ENCODE results near the gene EYA4.
"Not testable (repeated sequence)": the region's sequence is repeated elsewhere in the genome, so short reads cannot be mapped to it uniquely, and the experiment has no call there.

EYA4 gene

DNA sequence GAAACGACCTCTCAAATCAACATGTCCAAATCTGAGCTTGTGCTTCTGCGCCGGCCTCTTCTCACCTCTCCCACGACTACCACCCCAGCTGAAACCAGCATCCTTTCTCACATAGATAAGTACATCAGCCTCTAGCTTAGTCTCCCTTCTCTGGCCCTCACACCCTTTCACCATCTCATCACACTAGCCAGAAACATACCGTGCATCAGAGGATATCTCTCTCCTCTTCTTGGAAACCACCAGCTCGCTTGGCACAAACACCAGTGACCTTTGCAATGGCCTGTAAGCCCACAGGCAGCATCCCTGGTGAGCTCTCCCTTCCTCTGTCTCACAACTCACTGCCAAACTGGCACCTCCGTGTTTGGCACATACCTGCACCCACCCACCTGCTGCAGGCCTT lies 291.8 kb downstream of the EYA4 start:
- DNase-seq (ENCODE audit: low read depth) = no peak

GRCh38 chr6:133539502-133540259 lies 298.5 kb downstream of the EYA4 start:
- no peak for DNase-seq (ENCODE audit: low read depth)

DNA sequence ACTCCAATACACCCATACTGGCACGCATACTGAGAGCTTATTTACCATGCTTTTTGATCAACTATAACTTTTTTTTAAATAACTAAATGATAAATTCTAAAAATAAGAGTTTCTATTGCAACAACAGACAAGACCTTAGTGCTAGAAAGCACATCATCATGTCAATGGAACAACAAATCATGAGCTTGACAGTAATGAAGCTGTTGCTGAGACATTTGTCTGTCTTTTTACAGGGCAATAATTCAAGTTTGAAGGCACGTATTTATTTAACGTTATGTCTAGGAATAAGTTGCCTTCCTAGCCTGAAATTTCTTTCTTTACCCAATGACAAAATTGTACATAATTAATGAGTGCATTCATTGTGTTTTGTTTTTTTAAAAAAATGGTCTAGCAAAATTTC lies 299.2 kb downstream of the EYA4 start:
- no peak for DNase-seq (ENCODE audit: low read depth)

GRCh38 chr6:133541040-133541439 lies 299.9 kb downstream of the EYA4 start:
- no peak for DNase-seq (ENCODE audit: low read depth)

- DNase-seq (ENCODE audit: low read depth) = peak; percentile 1
Measured at GRCh38 chr6:133542056-133542821, 301.1 kb downstream of the EYA4 start.

DNA sequence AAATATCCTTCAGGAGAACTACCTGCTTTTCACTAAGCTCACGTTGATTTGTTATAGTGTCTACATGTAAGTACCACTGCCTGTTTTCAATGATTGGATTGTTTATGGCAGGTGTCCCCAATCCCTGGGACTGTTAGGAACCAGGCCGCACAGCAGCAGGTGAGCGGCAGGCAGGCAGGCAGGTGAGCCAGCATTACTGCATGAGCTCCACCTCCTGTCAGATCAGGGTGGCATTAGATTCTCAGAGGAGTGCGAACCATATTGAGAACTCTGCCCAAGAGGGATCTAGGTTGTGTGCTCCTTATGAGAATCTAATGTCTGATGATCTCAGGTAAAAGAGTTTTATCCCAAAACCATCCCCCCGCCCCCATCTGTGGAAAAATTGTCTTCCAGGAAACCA lies 303.3 kb downstream of the EYA4 start:
- DNase-seq (ENCODE audit: low read depth) = no peak

DNA sequence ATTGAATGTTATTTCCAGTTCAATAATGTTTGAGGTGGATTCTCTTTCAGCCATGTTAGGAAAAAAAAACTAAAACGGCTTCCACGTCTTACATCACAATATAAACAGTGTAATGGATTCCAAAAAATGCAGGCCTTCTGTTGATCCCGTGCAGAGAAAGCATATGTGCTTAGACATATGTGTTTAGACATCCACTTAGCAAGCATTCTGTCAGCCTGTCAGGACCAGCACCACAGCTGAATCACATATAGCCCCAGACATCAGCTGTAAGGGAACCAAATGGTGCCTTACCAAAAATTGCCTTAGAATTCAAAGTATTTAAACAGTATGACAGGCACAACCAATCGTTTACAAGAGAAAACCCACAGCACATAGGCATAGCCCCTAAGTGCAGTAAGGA lies 304.9 kb downstream of the EYA4 start:
- no peak for DNase-seq (ENCODE audit: low read depth)

DNA sequence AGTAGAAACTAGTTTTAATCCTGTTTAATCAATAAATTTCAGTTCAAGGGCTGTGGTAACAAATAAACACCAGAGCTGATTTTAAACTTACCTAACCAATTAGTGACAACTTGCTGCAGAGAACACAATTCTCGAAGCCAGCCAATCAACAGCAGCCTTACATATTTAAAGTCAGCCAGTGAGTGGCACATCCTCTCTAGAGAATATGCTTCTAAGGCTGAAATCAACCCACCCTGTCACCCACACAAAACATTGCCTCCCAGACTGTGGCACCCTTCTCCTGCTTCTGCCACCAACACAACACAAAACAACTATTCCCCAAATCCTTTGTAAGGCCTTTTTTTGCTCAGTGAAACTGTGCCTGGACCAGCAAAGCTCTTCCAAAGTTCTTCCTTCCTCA lies 306.0 kb downstream of the EYA4 start:
- no peak for DNase-seq (ENCODE audit: low read depth)

DNA sequence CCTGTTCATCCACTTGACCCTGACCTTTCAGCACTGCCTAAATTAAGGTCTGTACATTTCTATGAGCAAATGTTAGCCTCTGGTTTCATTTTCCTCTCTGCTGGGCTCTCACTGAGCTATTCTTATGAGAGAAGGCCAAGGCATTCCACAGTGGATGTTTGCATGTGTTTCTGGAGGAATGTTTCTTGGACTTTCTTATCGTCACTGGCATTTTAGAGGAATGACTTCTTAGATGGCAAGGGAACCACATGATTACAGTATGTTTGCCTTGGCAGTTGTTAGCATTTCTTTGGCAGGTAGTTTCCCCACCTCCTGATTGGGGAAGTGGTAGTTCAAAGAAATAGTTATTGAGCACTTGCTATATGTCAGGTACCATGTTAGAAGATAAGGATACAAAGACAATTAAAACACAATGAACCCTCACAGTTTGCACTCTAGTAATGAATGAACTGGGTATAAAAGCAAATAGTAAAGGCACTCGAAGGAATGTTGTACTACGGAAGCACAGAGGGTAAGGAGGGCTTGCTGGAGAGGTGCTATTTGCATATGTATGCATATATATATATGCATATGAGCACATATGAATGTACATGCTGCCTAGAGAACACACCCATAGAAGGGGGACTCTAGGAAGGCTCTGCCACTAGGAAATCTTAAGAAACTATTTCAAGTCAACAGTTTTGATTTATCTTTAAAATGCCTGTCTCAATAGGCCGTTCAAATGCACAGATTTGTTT lies 307.4 kb downstream of the EYA4 start:
- no peak for DNase-seq (ENCODE audit: low read depth)

DNA sequence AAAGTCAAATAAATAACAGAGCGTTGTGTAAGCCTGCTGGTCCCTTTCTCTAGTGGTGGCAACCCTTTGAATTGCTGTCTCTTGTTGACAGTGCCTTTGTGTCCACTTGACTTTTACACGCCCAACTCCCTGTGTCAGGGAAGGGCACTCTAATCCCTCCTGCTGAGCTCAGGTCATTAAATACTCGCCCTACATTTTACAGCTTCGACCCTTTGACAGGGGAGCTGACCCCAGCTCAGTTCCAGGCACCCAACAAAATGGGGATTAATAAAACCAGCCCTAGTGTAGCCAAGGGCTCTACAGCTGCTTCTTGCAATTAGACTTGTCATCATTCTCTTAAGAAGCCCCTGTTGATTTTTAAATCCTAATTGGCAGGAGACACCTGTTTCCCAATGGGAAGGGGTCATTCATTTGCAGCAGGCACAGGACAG lies 308.2 kb downstream of the EYA4 start:
- DNase-seq (ENCODE audit: low read depth) = no peak

DNA sequence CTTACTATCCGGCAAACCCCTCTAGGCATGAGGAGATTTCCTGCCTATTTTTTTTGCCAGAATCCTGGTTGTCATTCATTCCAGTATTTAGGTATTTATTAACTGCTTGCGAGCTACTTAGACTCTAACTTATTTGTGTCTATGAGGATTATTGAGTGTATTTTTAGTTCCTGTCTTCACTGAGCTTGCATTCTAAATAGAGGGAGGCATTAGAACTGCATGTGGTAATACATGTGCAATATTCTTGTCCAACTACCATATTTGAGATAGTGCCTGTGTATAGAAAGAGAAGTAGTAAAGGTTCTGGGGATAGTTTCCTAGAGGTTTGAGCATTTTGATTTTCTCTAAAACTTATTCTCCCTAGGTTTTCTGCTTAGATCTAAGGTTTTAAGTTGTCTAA lies 308.9 kb downstream of the EYA4 start:
- DNase-seq (ENCODE audit: low read depth) = no peak

DNA sequence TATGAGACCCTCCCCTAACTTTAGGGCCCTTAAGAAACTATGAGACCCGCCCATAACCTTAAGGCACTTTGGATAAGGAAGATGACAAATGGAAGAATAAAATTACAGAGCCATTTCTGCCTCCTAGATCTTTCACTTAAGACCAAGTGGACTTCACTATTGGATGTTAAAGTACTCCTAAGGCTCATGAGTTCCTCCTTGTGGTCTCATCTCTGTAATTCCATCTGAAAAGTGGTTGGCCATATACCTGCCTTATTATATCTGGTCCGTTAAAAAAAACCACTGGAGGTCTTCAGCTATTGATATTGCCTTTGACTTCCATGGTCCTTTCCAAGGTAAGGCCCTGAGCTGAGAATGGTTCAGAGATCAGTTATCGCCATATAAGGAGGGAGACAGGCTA lies 310.3 kb downstream of the EYA4 start:
- DNase-seq (ENCODE audit: low read depth) = no peak

DNA sequence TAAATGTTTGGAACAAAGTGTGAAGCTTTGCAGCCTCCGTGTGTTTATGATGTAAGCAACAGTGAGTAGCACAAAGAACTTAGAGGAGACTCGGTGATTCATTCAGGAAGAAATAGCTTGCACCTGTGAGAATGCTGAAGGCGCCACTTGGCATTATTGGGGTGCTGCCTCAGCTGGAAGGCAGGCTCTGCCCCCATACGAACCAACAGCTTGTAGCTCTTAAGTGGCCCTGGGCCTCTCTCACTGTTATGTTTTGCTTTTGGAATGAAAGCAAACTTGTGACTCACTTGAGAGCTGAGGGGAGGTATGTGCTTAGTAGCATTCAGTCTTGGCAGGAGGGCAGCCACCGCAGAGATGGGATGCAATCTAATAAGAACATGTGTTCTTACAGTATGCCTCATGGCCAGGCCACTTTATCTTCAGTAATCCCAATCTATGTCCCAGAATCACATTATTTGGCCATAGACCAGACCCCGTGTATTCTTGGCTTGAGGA lies 310.7 kb downstream of the EYA4 start:
- no peak for DNase-seq (ENCODE audit: low read depth)

DNA sequence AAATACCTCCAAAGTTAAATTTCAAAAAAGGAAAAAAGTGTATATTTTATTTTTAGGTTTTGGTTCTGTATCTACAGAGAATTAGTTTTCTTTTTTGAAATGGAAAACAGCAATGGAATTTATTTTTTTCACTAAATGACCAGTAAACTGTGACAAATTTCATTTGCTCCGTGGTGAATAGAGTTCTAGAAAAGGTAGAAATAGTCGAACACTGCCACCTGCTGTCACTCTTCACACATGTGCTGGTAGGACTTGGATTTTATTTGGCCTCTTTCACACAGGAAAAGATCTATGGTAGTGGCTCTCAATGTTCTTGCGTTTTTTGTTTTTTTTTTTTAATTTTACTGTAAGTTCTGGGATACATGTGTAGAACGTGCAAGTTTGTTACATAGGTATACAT lies 312.5 kb downstream of the EYA4 start:
- no peak for DNase-seq (ENCODE audit: low read depth)

DNA sequence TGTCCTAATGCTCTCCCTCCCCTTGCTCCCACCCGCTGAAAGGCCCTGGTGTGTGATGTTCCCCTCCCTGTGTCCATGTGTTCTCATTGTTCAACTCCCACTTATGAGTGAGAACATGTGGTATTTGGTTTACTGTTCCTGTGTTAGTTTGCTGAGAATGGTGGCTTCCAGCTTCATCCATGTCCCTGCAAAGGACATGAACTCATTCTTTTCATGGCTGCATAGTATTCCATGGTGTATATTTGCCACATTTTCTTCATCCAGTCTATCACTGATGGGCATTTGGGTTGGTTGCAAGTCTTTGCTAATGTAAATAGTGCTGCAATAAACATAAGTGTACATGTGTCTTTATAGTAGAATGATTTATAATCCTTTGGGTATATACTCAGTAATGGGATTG lies 313.0 kb downstream of the EYA4 start:
- not testable (repeated sequence) for DNase-seq (ENCODE audit: low read depth)

DNA sequence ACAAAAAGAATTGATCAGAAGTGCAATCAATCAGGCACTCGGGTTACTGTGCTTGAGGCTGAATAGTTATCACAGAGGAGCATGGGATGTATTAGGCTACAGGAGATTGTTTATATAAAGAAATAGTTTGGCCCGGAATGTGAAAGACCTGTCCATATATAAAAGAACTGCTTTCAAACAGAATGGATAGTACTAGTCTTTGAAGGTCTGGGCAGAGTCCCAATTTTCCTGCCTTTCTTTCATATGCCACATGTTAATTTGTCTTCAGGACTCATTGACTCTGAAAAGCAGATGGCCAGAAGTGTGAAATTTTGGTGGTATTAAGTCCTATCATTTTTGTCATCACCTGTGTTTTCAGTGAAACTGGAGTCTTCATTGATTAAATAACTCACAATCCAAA lies 314.5 kb downstream of the EYA4 start:
- no peak for DNase-seq (ENCODE audit: low read depth)

DNA sequence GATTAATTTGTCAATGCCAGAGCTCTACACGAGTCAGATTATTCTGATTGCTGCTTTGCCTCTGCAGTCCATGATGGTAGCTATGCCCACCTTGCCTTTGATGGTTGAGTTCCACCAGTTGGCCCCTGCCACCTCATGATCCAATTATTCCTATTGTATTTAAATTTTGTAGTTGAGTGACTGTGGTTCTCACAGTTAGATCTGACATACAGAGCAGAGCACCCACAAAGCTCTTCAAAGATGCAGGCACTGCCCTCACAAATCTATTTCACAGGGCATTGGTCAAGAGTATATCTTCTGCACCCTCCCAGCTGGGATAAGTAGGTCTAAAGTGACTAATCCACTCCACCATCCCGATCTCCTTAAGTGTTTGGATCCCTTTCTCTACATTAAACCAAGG lies 318.8 kb downstream of the EYA4 start:
- DNase-seq (ENCODE audit: low read depth) = no peak

DNA sequence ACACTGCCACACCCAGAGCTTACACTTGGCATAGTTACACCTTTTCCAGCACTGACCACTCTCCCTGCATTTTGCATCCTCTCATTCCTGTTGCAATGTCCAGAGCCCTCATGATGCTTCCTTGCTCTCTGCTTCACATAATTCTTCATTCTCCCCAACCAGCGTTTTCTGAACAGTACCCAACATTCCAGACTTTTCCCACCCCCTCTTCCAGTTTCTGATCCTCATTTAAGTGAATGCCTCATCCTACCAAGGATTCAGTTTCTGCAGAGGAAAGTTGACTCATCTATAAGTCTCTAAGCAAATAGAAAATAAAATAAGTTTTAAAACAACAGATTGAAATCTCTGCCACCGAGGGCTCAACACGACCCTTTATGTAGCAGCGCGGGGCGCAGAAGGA lies 326.5 kb downstream of the EYA4 start:
- no peak for DNase-seq (ENCODE audit: low read depth)

DNA sequence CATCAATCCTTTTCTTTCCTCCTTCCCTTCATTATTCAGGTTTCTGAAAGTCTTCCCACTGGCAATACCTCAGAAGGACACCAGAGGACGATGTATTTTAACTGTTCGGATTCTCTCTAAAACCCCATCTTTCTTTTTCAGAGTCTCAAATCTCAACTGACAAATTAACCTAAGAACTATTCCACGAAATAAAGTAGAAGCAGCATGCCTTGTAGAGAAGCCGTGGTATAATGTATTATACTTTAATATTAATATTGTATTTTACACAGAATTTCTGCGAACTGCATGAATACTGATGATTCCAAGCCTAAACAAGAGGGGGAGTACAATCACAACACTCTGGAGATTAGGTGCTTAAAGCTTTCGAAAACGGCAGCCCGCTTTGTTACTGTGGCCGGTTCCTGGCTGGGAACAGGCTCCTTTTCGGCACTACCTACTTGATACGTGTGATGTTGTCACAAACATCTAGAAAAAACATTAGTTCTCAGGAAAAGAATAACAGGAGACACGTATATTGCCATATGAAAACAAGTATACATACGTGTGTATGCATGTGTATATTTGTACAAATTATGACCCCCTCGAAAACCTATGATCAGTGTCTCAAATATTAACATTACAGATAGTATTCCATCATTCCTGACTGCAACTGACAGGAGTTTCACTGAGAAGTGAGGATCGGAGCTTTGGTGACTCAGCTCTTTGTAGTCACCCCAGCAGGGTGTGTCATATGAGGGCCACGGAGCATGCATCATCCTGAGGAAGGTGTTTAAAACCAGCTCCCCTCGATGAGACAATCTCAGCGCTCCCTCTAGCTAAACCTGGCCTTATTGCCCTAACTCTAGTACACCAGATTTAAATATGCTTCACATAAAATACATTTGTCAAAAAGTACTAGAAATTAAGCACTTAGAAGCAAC lies 328.1 kb downstream of the EYA4 start:
- peak; percentile 3 for DNase-seq (ENCODE audit: low read depth)

- DNase-seq (ENCODE audit: low read depth) = no peak
Measured at GRCh38 chr6:133571681-133572080, 330.5 kb downstream of the EYA4 start.

GRCh38 chr6:133577851-133578250 lies 336.7 kb downstream of the EYA4 start:
- DNase-seq (ENCODE audit: low read depth) = no peak

Data from activated T-cell treated with anti-CD3 and anti-CD28 coated beads for 48 hours (primary cell).